GM18951 (cell line): Measurements from ENCODE around the gene BRD3.
"Not testable (repeated sequence)": the region's sequence is repeated elsewhere in the genome, so short reads cannot be mapped to it uniquely, and the experiment has no call there.

Experiments
- POLR2A ChIP-seq: IDR thresholded peaks from 4 replicates; pipeline ENCODE4 v1.6.1; 2011; ENCODE audit warnings: mild to moderate bottlenecking; ENCODE audit not compliant: insufficient read length, insufficient read depth; ENCODE audit errors: extremely low read depth
- in situ Hi-C: fragments of 300-500 bp; cut with MboI; formaldehyde crosslinking; loops from one replicate; pipeline ENCODE4 v1.12.0; 2022; ENCODE audit warnings: low sequenced_read_pairs, mixed read lengths, inconsistent platforms; ENCODE audit not compliant: unreplicated experiment

BRD3 gene

DNA sequence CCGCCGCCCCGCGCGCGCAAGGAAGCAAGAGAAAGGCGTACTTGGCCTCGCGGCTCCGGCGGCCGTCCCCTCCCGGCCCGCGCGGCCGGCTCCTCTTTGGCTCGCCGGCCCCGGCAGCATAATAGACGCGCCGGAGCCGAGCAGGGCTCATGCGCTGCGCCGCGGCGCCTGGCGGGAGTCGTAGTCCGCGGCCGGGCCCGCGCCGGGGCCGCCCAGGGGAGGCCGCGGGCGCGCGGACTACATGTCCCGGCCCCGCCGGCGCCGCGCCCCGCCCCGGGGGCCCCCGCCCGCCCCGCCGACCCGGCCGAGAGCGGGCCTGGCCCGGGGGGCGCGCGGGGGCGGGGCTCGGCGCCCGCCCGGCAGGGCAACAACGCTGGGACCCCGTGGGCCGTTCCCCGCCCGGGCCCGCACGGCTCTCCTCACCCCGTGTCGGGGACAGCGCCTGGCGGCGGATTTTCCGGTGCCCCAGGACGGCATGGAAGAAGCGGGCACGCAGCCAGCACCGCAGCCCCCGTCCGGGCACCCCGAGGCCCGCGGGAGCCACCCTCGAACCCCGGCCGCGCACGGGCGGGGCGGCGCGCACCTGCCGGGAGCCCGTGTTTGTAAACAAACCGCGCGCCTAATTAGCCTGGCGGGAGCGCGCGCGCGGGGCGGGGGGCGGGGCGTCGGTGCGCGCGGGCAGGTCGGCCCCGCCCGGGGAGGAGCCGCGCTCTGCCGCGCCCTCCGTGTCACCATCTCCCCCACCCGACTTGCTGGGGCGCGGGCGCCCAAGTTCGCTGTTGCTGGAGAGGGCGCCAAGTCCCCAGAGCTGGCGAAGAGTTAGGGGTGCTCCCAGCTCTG is at the start of gene BRD3:
Gene BRD3 (minus strand): TSS at position 123 of the 840 bp plus-strand sequence. CDS start 14,549 bp downstream, outside the sequence.
- in situ Hi-C loops, result no loop called here
- TF ChIP-seq POLR2A, result peak; percentile 71

GRCh38 chr9:134112561-134112960 is 44.7 kb upstream of the BRD3 start:
- in situ Hi-C loops, result no loop called here

GRCh38 chr9:134111064-134111463 is 43.2 kb upstream of the BRD3 start:
- in situ Hi-C loops, result no loop called here
- no peak for TF ChIP-seq POLR2A

More at GRCh38 chr9:134112561-134112960, 44.7 kb upstream of the BRD3 start:
- no peak for TF ChIP-seq POLR2A

DNA sequence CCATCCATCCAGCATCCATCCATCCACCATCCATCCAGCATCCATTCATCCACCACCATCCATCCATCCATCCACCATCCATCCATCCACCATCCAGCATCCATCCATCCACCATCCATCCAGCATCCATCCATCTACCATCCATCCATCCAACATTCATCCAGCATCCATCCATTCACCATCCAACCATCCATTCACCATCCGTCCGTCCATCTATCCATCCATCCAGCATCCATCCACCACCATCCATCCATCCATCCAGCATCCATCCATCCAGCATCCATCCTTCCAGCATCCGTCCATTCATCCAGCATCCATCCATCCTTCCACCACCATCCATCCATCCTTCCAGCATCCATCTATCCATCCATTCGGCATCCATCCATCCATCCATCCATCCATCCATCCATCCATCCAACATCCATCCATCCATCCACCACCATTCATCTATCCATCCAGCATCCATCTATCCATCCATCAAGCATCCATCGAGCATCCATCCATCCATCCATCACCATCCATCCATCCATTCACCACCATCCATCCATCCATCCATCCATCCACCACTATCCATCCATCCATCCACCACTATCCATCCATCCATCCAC is 35.7 kb upstream of the BRD3 start:
- in situ Hi-C loops, result no loop called here
- no peak for TF ChIP-seq POLR2A

DNA sequence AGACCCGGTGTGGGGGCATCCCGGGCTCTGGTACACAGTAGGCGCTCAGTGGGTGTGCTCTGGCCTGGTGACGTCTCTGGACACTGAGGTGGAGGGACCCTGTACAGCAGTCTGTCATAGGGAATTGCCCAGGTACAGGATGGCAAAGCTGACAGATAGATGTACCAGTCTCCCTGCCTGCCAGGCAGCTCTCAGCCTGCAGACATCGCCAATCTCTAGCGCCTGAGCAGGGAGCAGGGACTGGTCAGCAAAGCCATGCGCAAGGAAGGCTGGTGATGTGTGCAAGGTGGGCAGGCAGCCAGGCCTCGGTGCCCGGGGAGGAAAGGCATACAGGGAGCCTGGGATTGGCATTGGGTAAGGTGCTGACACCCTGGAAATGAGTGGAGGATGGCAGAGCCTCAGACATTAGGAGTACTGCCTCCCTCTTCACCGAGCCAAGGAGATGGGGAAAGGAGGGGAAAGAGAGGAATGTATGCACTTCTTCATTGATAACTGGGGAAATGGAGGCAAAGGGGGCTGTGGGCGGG is 33.9 kb upstream of the BRD3 start:
- TF ChIP-seq POLR2A, result no peak
- in situ Hi-C loops, result no loop called here

DNA sequence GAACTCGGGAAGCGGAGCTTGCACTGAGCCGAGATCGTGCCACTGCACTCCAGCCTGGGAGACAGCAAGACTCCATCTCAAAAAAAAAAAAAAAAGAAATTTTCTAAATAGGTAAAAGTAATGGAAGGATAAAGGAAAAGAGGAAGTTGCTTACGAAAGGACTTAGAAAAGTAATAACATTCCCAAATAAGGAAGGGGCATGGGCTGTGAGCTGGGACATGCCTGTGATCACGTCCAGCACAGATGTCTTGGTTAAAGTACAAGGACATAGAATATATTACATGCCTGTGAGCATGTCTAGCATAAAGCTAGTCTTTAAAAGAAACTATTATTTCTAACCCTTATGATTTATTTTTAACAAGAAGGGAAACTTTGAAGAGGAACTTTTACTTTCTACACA is 33.3 kb upstream of the BRD3 start:
- in situ Hi-C loops, result not testable (repeated sequence)

DNA sequence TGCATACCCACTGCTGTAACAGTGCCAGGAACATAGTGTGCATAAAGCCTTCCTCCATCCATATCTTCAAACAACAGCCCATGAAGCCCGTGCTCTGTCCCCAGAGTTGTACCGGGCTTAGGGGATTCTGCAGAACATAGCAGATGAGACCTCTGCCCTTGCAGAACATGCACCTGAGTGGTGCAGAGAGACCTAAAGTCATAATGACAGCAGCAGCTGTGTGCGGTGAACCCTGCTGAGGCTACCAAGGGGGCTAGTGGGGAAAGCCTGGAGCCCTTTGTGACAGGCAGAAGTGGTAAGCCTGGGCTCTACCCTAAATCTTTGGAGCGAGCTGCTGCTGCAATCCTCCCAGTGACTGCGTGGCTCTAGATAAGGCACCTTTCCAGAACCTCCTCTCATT is 32.2 kb upstream of the BRD3 start:
- in situ Hi-C loops, result no loop called here
- no peak for TF ChIP-seq POLR2A

DNA sequence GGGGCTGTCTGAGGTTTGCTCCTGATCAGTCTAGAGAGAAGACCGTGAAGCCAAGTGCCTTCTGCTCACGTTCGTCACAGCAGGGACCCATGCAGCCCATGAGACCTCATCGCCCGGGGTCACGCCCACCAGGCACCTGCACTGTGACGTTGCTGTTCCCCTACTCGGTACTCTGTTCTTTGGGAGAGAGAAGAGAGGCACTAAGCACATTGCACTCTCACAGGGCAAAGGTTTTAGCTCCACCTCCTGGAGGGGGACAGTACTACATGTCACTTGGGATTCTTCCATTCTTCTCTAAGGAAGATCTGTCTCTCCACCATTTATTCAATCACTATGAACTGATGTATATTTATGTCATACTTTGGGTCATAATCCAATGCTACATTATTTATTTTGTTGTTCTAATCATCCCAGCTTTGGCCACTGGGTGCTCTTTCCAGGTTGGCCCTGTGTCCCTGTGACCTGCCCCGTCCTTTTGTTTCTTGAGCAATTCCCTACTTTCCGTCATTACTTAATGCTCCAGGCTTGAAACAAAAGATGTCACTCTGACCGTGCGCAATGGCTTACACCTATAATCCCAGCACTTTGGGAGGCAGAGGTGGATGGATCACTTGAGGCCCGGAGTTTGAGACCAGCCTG is 31.4 kb upstream of the BRD3 start:
- in situ Hi-C loops, result no loop called here
- no peak for TF ChIP-seq POLR2A

DNA sequence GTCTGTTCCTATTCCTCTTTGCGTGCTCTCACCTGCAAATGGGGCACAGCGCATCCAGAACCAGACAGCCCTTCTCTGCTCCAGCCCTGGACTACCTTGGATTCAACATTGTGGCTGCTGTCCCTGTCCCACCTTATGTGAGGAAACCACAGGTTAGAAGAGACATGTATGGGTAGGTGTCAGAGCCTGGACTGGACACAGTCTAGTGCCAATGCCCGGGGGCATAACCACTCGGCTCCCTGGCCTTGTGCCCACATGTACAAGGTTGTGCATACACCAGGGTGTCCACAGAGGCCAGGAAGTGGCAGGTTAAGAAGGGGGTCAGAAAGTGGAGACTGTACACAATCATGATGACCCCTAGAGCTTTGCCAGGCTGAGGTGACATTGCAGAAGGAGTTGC is 22.1 kb upstream of the BRD3 start:
- no peak for TF ChIP-seq POLR2A
- in situ Hi-C loops, result no loop called here

GRCh38 chr9:134088063-134088725 is 20.4 kb upstream of the BRD3 start:
- TF ChIP-seq POLR2A, result no peak
- in situ Hi-C loops, result no loop called here

DNA sequence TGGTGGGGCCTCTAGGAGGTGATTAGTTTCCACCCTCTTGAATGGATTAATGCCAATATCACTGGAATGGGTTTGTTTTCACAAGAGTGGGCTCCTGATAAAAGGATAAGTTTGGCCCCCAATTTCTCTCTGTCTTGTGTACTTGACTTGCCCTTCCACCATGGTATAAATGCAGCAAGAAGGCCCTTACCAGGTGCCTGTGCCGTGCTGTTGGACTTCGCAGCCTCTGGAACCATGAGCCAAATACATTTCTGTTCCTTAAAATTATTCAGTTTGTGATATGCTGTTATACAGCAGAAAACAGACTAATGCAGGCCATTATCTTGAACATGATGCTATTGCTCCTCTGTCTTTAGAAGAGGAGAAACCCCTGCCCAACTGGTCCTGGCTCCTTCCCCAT is 17.8 kb upstream of the BRD3 start:
- in situ Hi-C loops, result no loop called here
- TF ChIP-seq POLR2A, result no peak

DNA sequence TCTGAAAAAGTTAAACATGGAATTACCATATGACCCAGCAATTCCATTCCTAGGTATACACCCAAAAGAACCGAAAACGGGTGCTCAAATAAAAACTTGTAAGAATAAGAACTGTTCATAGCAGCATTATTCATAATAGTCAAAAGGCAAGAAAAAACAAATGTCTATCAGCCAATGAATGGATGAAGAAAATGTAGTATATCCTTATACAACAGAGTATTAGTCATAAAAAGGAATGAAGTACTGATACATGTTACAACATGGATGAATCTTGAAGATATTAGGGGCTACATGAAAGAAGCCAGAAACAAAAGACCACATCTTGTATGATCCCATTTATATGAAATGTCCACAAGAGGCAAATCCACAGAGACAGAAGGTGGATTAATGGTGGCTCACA is 15.6 kb upstream of the BRD3 start:
- in situ Hi-C loops, result no loop called here

DNA sequence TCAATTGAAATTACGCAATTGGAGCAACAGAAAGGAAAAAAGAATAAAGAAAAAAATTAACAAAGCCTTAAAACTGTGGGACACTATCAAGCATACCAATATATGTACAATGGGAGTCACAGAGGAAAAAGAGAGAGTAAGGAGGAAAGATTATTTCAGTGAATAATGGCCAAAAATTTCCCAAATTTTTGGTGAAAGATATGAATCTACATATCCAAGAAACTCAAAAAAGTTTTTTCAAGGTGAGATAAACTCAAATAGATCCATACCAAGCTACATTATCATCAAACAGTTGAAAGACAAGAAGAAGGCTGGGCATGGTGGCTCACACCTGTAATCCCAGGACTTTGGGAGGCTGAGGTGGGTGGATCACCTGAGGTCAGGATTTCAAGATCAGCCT is 8.8 kb upstream of the BRD3 start:
- no peak for TF ChIP-seq POLR2A
- in situ Hi-C loops, result no loop called here

More for the DNA sequence above, 15.6 kb upstream of the BRD3 start:
- TF ChIP-seq POLR2A, result no peak

GRCh38 chr9:134075689-134076088 is 7.9 kb upstream of the BRD3 start:
- in situ Hi-C loops, result not testable (repeated sequence)
